Muscle layer of duodenum (tissue), 2 donors: Measurements from ENCODE around the gene RHPN2.
"Not testable (repeated sequence)": the region's sequence is repeated elsewhere in the genome, so short reads cannot be mapped to it uniquely, and the experiment has no call there.

Experiments used
- H3K27ac ChIP-seq: one replicate; pipeline ENCODE4 v1.7.0; 2013; ENCODE audit warnings: mild to moderate bottlenecking, low read length
- H3K27me3 ChIP-seq: one replicate; pipeline ENCODE4 v1.7.0; 2013; ENCODE audit warnings: low read depth, mild to moderate bottlenecking, control low read depth, low read length
- H3K36me3 ChIP-seq, 2 donors: one replicate each; pipeline ENCODE4 v1.7.0; 2013; ENCODE audit warnings: low read length in 2 of 2, control low read depth in 1 of 2, mild to moderate bottlenecking in 1 of 2; ENCODE audit not compliant: insufficient read depth in 2 of 2, control insufficient read depth in 1 of 2
- H3K4me1 ChIP-seq, 2 donors: one replicate each; pipeline ENCODE4 v1.7.0; 2013; ENCODE audit warnings: low read length in 2 of 2, mild to moderate bottlenecking in 2 of 2, control low read depth in 1 of 2, moderate library complexity in 1 of 2; ENCODE audit not compliant: insufficient read depth in 2 of 2, control insufficient read depth in 1 of 2
- H3K4me3 ChIP-seq, 2 donors: one replicate each; pipeline ENCODE4 v1.7.0; 2013; ENCODE audit warnings: low read length in 2 of 2, low read depth in 1 of 2, mild to moderate bottlenecking in 1 of 2
- H3K9me3 ChIP-seq, 2 donors: one replicate each; pipeline ENCODE4 v1.7.0; 2013; ENCODE audit warnings: low read length in 2 of 2, control low read depth in 1 of 2, mild to moderate bottlenecking in 1 of 2; ENCODE audit not compliant: control insufficient read depth in 1 of 2
- donor health status: healthy.

Gene RHPN2

GRCh38 chr19:32969549-32969948 is 95.1 kb downstream of the RHPN2 start:
- H3K4me3 ChIP-seq, result no peak overlapping the region
- H3K4me1 ChIP-seq, result peaks cover 4 to 27% of the 10 kb centered on the region in 2 donors
- no peak overlapping the region for H3K27ac ChIP-seq
- H3K36me3 ChIP-seq, result peaks cover 0 to 13% of the 10 kb centered on the region in 2 donors
- H3K27me3 ChIP-seq, result no peaks in the 10 kb centered on the region
- H3K9me3 ChIP-seq, result no peaks in the 10 kb centered on the region

- H3K4me3 ChIP-seq, result no peak overlapping the region
- H3K27me3 ChIP-seq, result no peaks in the 10 kb centered on the region
- H3K27ac ChIP-seq, result no peak overlapping the region
- peaks cover 4 to 27% of the 10 kb centered on the region in 2 donors for H3K4me1 ChIP-seq
- no peaks in the 10 kb centered on the region for H3K9me3 ChIP-seq
- peaks cover 4 to 26% of the 10 kb centered on the region in 2 donors for H3K36me3 ChIP-seq
These were observed 97.9 kb downstream of the RHPN2 start for GRCh38 chr19:32966750-32967149.

GRCh38 chr19:32945260-32945659 is 119.4 kb downstream of the RHPN2 start:
- H3K4me1 ChIP-seq, result no peaks in the 10 kb centered on the region
- peaks cover 16 to 78% of the 10 kb centered on the region in 2 donors for H3K36me3 ChIP-seq
- no peak overlapping the region for H3K27ac ChIP-seq
- no peaks in the 10 kb centered on the region for H3K27me3 ChIP-seq
- no peaks in the 10 kb centered on the region for H3K9me3 ChIP-seq
- no peak overlapping the region for H3K4me3 ChIP-seq

GRCh38 chr19:32941273-32941672 is 123.4 kb downstream of the RHPN2 start:
- not testable (repeated sequence) for H3K4me1 ChIP-seq, H3K27ac ChIP-seq, H3K4me3 ChIP-seq, H3K27me3 ChIP-seq, H3K9me3 ChIP-seq
- peaks cover 18 to 66% of the 10 kb centered on the region in 2 donors for H3K36me3 ChIP-seq

GRCh38 chr19:32936065-32936464 is 128.6 kb downstream of the RHPN2 start:
- peaks cover 9 to 67% of the 10 kb centered on the region in 2 donors for H3K36me3 ChIP-seq
- H3K27me3 ChIP-seq, result no peaks in the 10 kb centered on the region
- no peak overlapping the region for H3K4me3 ChIP-seq
- H3K9me3 ChIP-seq, result no peaks in the 10 kb centered on the region
- H3K27ac ChIP-seq, result no peak overlapping the region
- no peaks in the 10 kb centered on the region for H3K4me1 ChIP-seq

DNA sequence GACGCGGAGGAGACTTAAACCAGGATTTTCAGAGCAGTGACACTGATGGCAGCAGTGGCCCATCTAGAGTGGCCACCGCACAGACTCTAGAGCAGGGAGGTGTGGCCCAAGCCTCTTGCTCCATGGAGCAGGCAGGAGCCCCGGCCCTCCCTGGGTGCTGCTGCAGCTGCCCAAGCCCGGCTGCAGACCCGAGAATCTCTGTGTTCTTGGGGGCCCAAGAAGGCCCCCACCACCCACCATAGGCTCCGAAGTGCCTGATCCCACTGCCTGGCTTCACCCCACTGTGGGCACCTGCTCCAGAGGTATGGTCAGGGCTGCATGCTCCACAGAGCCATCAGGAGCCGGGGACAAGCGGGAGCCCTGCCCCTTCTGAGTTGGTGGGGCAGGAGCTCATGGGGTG is 129.1 kb downstream of the RHPN2 start:
- H3K27ac ChIP-seq, result no peak overlapping the region
- no peaks in the 10 kb centered on the region for H3K4me1 ChIP-seq
- H3K9me3 ChIP-seq, result no peaks in the 10 kb centered on the region
- peaks cover 12 to 70% of the 10 kb centered on the region in 2 donors for H3K36me3 ChIP-seq
- no peak overlapping the region for H3K4me3 ChIP-seq
- H3K27me3 ChIP-seq, result no peaks in the 10 kb centered on the region

DNA sequence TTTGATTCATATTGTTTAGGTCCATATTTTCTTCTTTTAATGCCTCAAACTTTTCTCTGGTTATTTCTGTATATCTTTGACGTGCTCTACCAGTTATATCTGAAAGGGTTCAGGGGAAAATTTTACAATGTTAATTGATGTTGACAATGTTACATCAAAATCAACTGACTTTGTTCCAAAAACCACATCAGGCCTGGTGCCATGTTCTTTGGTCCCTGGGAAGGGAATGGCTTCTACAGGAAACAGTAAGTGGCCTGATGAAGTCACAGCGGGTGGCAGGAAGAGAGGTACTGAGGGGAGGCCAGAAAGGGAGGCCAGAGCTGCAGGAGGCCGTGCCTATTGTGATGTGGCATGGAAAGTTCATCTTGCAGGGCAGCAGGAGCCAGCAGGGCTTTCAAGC is 131.1 kb downstream of the RHPN2 start:
- Histone ChIP-seq H3K27me3 (no peaks in the 10 kb centered on the region), H3K27ac (no peak overlapping the region), H3K36me3 (peaks cover 22 to 85% of the 10 kb centered on the region in 2 donors), H3K9me3 (peaks cover 2% of the 10 kb centered on the region in 2 donors), H3K4me3 (no peak overlapping the region), H3K4me1 (no peaks in the 10 kb centered on the region)

GRCh38 chr19:32930567-32930966 is 134.1 kb downstream of the RHPN2 start:
- H3K9me3 ChIP-seq, result peaks cover 3 to 8% of the 10 kb centered on the region in 2 donors
- no peaks in the 10 kb centered on the region for H3K4me1 ChIP-seq
- H3K27ac ChIP-seq, result no peak overlapping the region
- H3K27me3 ChIP-seq, result no peaks in the 10 kb centered on the region
- no peak overlapping the region for H3K4me3 ChIP-seq
- H3K36me3 ChIP-seq, result peaks cover 29 to 70% of the 10 kb centered on the region in 2 donors

- H3K36me3 ChIP-seq, result peaks cover 29 to 64% of the 10 kb centered on the region in 2 donors
- no peak overlapping the region for H3K27ac ChIP-seq
- no peaks in the 10 kb centered on the region for H3K27me3 ChIP-seq
- H3K4me1 ChIP-seq, result no peaks in the 10 kb centered on the region
- no peak overlapping the region for H3K4me3 ChIP-seq
- peaks cover 3 to 8% of the 10 kb centered on the region in 2 donors for H3K9me3 ChIP-seq
These were observed 135.9 kb downstream of the RHPN2 start for GRCh38 chr19:32928806-32929205.
